Sigmoid colon (tissue), 4 donors: ENCODE measurements around the gene ZNF778.

Experiments
- POLR2A ChIP-seq, 2 donors: fragments of 450-650 bp; IDR thresholded peaks; one replicate each; pipeline ENCODE4 v1.6.1; 2016; ENCODE audit warnings: antibody characterized with exemption in 2 of 2, mild to moderate bottlenecking in 2 of 2, moderate library complexity in 2 of 2
- POLR2AphosphoS5 ChIP-seq, 4 donors: sonication (generic); formaldehyde crosslinking; IDR thresholded peaks; one replicate each; pipeline ENCODE4 v1.6.1; 2017; ENCODE audit warnings: antibody characterized with exemption in 4 of 4
- TF ChIP-seq, protein P1 (sequence below), 4 experiments: fragments of 450-650 bp in 3 of 4; fragments of 200-600 bp in 1 of 4; IDR thresholded peaks; one replicate each; pipeline ENCODE4 v1.5.1; 2016 to 2019; ENCODE audit warnings: antibody characterized with exemption in 4 of 4, mild to moderate bottlenecking in 3 of 4, moderate library complexity in 2 of 4

DNA sequence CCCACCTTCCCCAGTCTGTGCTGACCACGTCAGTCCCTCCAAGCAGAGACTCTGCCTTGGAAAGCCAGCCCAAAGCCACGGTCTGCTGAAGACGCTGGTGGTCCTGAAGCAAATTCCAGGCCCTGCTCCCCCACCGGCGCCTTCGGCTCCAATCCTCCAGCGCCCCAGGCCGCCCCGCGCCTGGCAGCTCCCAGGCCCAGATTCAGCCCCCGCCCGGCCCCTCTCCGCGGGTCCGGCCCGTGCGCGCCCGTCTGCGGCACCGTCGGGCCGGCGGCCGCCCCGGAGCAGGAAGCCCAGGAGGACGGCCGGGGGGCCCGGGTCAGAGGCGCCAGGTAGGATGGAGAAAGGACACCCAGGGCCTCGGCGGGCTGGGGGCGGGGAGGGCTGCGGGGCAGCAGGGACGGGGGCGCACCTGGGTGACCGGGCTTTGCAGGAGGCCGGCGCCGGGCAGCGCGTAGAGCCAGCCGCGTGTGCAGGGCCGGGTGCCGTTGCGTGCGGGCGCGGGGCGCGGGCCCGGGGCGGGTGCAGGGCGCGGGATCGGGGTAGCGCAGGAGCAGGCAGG, 16.6 kb upstream of the ZNF778 start:
- TF ChIP-seq, protein P1, sequence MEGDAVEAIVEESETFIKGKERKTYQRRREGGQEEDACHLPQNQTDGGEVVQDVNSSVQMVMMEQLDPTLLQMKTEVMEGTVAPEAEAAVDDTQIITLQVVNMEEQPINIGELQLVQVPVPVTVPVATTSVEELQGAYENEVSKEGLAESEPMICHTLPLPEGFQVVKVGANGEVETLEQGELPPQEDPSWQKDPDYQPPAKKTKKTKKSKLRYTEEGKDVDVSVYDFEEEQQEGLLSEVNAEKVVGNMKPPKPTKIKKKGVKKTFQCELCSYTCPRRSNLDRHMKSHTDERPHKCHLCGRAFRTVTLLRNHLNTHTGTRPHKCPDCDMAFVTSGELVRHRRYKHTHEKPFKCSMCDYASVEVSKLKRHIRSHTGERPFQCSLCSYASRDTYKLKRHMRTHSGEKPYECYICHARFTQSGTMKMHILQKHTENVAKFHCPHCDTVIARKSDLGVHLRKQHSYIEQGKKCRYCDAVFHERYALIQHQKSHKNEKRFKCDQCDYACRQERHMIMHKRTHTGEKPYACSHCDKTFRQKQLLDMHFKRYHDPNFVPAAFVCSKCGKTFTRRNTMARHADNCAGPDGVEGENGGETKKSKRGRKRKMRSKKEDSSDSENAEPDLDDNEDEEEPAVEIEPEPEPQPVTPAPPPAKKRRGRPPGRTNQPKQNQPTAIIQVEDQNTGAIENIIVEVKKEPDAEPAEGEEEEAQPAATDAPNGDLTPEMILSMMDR (IDR thresholded peaks at IDR 0.05), result no peak
- TF ChIP-seq POLR2AphosphoS5 (IDR thresholded peaks at IDR 0.05) (no peak), POLR2A (IDR thresholded peaks at IDR 0.05) (no peak)
